Myocyte (in vitro differentiated cells): ENCODE data around the gene DEFB112. TPM values are rescaled to one million over a fixed set of nuclear protein-coding genes. Genes with fewer than 3 reads are reported as not detected.

Experiments used
- DNase-seq: peaks from one replicate; pipeline ENCODE4 v3.0.0-alpha.2; 2012; ENCODE audit warnings: low read depth
- total RNA-seq: library from RNA; depleted of rRNA; stranded (reverse); fragments of >200 nt; gene quantifications from 2 replicates; pipeline ENCODE4 v1.2.3, GENCODE V29; 2014

Gene DEFB112
- total RNA-seq, 1 donor from 2014 or later = not detected

GRCh38 chr6:50003139-50003538, 46.6 kb downstream of the DEFB112 start:
- no peak for DNase-seq

DNA sequence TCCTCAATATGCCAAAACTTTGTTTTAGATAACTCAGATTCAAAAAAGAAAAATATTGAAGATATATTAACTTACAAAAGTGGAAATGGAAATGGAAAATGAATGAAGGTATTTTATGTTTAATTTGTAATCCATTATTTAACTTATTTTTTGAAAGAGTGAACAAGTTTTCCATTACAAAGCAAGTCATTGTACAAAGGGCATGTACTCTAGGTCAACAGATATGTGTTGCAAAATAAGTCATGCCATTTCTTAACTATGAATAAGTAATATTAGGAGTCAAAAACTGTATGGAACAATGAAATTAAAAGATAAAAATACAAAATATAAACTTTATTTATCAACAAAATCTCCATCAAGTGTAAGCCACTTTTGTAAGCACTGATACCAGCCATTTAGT, 54.5 kb downstream of the DEFB112 start:
- DNase-seq = no peak

Other genes starting within 250 kb of the DEFB112 start
- gene CRISP1, start 183.4 kb downstream of the DEFB112 start, total RNA-seq = not detected in 2 replicates
- gene DEFB114, start 85.8 kb downstream of the DEFB112 start, total RNA-seq = not detected in 2 replicates
- gene DEFB113, start 80.3 kb downstream of the DEFB112 start, total RNA-seq = not detected in 2 replicates
- not detected in 2 replicates for gene DEFB110, start 27.9 kb downstream of the DEFB112 start, total RNA-seq